ENCODE results near the gene SLC16A3.

SLC16A3 gene

GRCh38 chr17:82276938-82277337, 48.1 kb downstream of the SLC16A3 start:
- Histone ChIP-seq H4K20me1 (ENCODE audit: insufficient read depth) (peaks cover 6% of the 10 kb centered on the region; the same call in 1 of the 2 replicates), H3K4me2 (peak overlapping the region; percentile 82), H2AFZ (ENCODE audit: low read depth) (0 out of 2 replicates have a peak overlapping the region, but pooled peaks have one; percentile 0), H3K9ac (peak overlapping the region; percentile 25; the same call in 1 of the 2 replicates), H3K27ac (peak overlapping the region; percentile 63), H3K27me3 (ENCODE audit: insufficient read depth, low read depth) (no peaks in the 10 kb centered on the region), H3K4me1 (ENCODE audit: low read depth, poor library complexity, severe bottlenecking) (peaks cover 59% of the 10 kb centered on the region), H3K36me3 (ENCODE audit: insufficient read depth) (no peaks in the 10 kb centered on the region; the same call in 1 of the 2 replicates), H3K4me3 (IDR thresholded peaks at IDR 0.05; ENCODE audit: insufficient read depth, low read depth, low read length) (no peak overlapping the region), H3K79me2 (ENCODE audit: insufficient read depth, low read depth) (peaks cover 7% of the 10 kb centered on the region)
- TF ChIP-seq, protein P1, sequence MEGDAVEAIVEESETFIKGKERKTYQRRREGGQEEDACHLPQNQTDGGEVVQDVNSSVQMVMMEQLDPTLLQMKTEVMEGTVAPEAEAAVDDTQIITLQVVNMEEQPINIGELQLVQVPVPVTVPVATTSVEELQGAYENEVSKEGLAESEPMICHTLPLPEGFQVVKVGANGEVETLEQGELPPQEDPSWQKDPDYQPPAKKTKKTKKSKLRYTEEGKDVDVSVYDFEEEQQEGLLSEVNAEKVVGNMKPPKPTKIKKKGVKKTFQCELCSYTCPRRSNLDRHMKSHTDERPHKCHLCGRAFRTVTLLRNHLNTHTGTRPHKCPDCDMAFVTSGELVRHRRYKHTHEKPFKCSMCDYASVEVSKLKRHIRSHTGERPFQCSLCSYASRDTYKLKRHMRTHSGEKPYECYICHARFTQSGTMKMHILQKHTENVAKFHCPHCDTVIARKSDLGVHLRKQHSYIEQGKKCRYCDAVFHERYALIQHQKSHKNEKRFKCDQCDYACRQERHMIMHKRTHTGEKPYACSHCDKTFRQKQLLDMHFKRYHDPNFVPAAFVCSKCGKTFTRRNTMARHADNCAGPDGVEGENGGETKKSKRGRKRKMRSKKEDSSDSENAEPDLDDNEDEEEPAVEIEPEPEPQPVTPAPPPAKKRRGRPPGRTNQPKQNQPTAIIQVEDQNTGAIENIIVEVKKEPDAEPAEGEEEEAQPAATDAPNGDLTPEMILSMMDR (conservative IDR thresholded peaks at IDR 0.05; ENCODE audit: low read depth, low read length), result no peak

GRCh38 chr17:82277851-82278250, 49.0 kb downstream of the SLC16A3 start:
- Histone ChIP-seq H3K4me1 (ENCODE audit: low read depth, poor library complexity, severe bottlenecking) (peaks cover 52% of the 10 kb centered on the region), H3K79me2 (ENCODE audit: insufficient read depth, low read depth) (no peaks in the 10 kb centered on the region), H3K27me3 (ENCODE audit: insufficient read depth, low read depth) (no peaks in the 10 kb centered on the region), H3K27ac (peak overlapping the region; percentile 63), H3K36me3 (ENCODE audit: insufficient read depth) (no peaks in the 10 kb centered on the region), H2AFZ (ENCODE audit: low read depth) (no peak overlapping the region), H3K9ac (no peak overlapping the region; the same call in 1 of the 2 replicates), H3K4me3 (IDR thresholded peaks at IDR 0.05; ENCODE audit: insufficient read depth, low read depth, low read length) (no peak overlapping the region), H3K4me2 (peak overlapping the region; percentile 82), H4K20me1 (ENCODE audit: insufficient read depth) (no peaks in the 10 kb centered on the region)
- TF ChIP-seq, protein P1 (conservative IDR thresholded peaks at IDR 0.05; ENCODE audit: low read depth, low read length), result no peak

GRCh38 chr17:82278308-82278707, 49.5 kb downstream of the SLC16A3 start:
- H3K4me1 ChIP-seq (ENCODE audit: low read depth, poor library complexity, severe bottlenecking), result peaks cover 52% of the 10 kb centered on the region
- H4K20me1 ChIP-seq (ENCODE audit: insufficient read depth), result no peaks in the 10 kb centered on the region
- H3K27me3 ChIP-seq (ENCODE audit: insufficient read depth, low read depth), result no peaks in the 10 kb centered on the region
- H3K79me2 ChIP-seq (ENCODE audit: insufficient read depth, low read depth), result no peaks in the 10 kb centered on the region
- no peak overlapping the region; the same call in 1 of the 2 replicates for H3K9ac ChIP-seq
- peak overlapping the region; percentile 82; the same call in 1 of the 2 replicates for H3K4me2 ChIP-seq
- H2AFZ ChIP-seq (ENCODE audit: low read depth), result no peak overlapping the region
- H3K27ac ChIP-seq, result no peak overlapping the region
- TF ChIP-seq, protein P1 (conservative IDR thresholded peaks at IDR 0.05; ENCODE audit: low read depth, low read length), result no peak
- H3K4me3 ChIP-seq (IDR thresholded peaks at IDR 0.05; ENCODE audit: insufficient read depth, low read depth, low read length), result no peak overlapping the region
- H3K36me3 ChIP-seq (ENCODE audit: insufficient read depth), result no peaks in the 10 kb centered on the region

- Histone ChIP-seq H3K4me3 (IDR thresholded peaks at IDR 0.05; ENCODE audit: insufficient read depth, low read depth, low read length) (no peak overlapping the region), H3K27ac (no peak overlapping the region), H3K79me2 (ENCODE audit: insufficient read depth, low read depth) (no peaks in the 10 kb centered on the region), H2AFZ (ENCODE audit: low read depth) (no peak overlapping the region), H3K36me3 (ENCODE audit: insufficient read depth) (no peaks in the 10 kb centered on the region), H4K20me1 (ENCODE audit: insufficient read depth) (no peaks in the 10 kb centered on the region), H3K9ac (no peak overlapping the region), H3K4me2 (peak overlapping the region; percentile 82; the same call in 1 of the 2 replicates), H3K4me1 (ENCODE audit: low read depth, poor library complexity, severe bottlenecking) (peaks cover 49% of the 10 kb centered on the region), H3K27me3 (ENCODE audit: insufficient read depth, low read depth) (no peaks in the 10 kb centered on the region)
- TF ChIP-seq, protein P1 (conservative IDR thresholded peaks at IDR 0.05; ENCODE audit: low read depth, low read length), result no peak
Measured at GRCh38 chr17:82278786-82279391, 50.0 kb downstream of the SLC16A3 start.

Data from KMS-11 (cell line).